Liver (tissue), 9 donors: ENCODE measurements around the gene MYLK2. TPM values are rescaled to one million over a fixed set of nuclear protein-coding genes. Genes with fewer than 3 reads are reported as not detected.

ENCODE experiments used
- DNase-seq: peaks from one replicate; pipeline ENCODE4 v3.0.0-alpha.2; 2017; ENCODE audit warnings: low spot score
- H3K27ac ChIP-seq, 2 donors: one replicate each; pipeline ENCODE4 v1.7.0; 2013; ENCODE audit warnings: inconsistent platforms in 2 of 2, low read length in 2 of 2, control low read depth in 1 of 2, low read depth in 1 of 2, mild to moderate bottlenecking in 1 of 2
- H3K27me3 ChIP-seq, 4 donors: one replicate each; pipeline versions ENCODE4 v1.6.1 to v1.7.0; 2013; ENCODE audit warnings: low read length in 3 of 4, inconsistent platforms in 1 of 4, mild to moderate bottlenecking in 1 of 4, moderate library complexity in 1 of 4; ENCODE audit not compliant: control insufficient read depth in 4 of 4, insufficient read depth in 4 of 4
- H3K36me3 ChIP-seq, 4 donors: one replicate each; pipeline versions ENCODE4 v1.6.1 to v1.7.0; 2013; ENCODE audit warnings: low read length in 3 of 4, mild to moderate bottlenecking in 3 of 4, low read depth in 1 of 4, moderate library complexity in 1 of 4; ENCODE audit not compliant: control insufficient read depth in 4 of 4, insufficient read depth in 3 of 4
- H3K4me1 ChIP-seq, 4 donors: one replicate each; pipeline versions ENCODE4 v1.6.1 to v1.7.0; 2013; ENCODE audit warnings: low read length in 3 of 4, mild to moderate bottlenecking in 3 of 4, moderate library complexity in 1 of 4; ENCODE audit not compliant: control insufficient read depth in 4 of 4, insufficient read depth in 4 of 4
- H3K4me3 ChIP-seq, 3 donors: one replicate each; pipeline versions ENCODE4 v1.6.1 to v1.7.0; 2013; ENCODE audit warnings: low read length in 3 of 3, control low read depth in 1 of 3, low read depth in 1 of 3, mild to moderate bottlenecking in 1 of 3
- H3K9ac ChIP-seq, 2 donors: one replicate each; pipeline ENCODE4 v1.7.0; 2013; ENCODE audit warnings: low read length in 2 of 2, mild to moderate bottlenecking in 2 of 2, moderate library complexity in 2 of 2, control low read depth in 1 of 2, low read depth in 1 of 2
- H3K9me3 ChIP-seq, 4 donors: one replicate each; pipeline versions ENCODE4 v1.6.1 to v1.7.0; 2013; ENCODE audit warnings: low read length in 3 of 4; ENCODE audit not compliant: control insufficient read depth in 4 of 4
- ATF3 ChIP-seq: IDR thresholded peaks from 2 replicates; pipeline ENCODE4 v1.6.1; 2016; ENCODE audit warnings: antibody characterized with exemption
- EGR1 ChIP-seq, 2 donors: IDR thresholded peaks; 2 replicates each; pipeline ENCODE4 v1.6.1; 2016 to 2018; ENCODE audit warnings: antibody characterized with exemption in 2 of 2, low read depth in 2 of 2
- FOXA1 ChIP-seq: IDR thresholded peaks from 2 replicates; pipeline ENCODE4 v1.6.1; 2016; ENCODE audit warnings: antibody characterized with exemption
- HNF4A ChIP-seq, 2 donors: conservative IDR thresholded peaks; 2 replicates each; pipeline ENCODE4 v1.6.1; 2016; ENCODE audit warnings: antibody characterized with exemption in 2 of 2, mild to moderate bottlenecking in 2 of 2
- HNF4G ChIP-seq: IDR thresholded peaks from 2 replicates; pipeline ENCODE4 v1.6.1; 2016; ENCODE audit warnings: antibody characterized with exemption
- JUND ChIP-seq, 2 donors: IDR thresholded peaks; 2 replicates each; pipeline ENCODE4 v1.6.1; 2016; ENCODE audit warnings: antibody characterized with exemption in 2 of 2
- NR2F2 ChIP-seq: IDR thresholded peaks from 2 replicates; pipeline ENCODE4 v1.6.1; 2016; ENCODE audit warnings: antibody characterized with exemption
- RAD21 ChIP-seq, 2 donors: IDR thresholded peaks; 2 replicates each; pipeline ENCODE4 v1.6.1; 2016; ENCODE audit warnings: antibody characterized with exemption in 2 of 2, mild to moderate bottlenecking in 2 of 2
- RXRA ChIP-seq, 2 donors: IDR thresholded peaks; 2 replicates each; pipeline ENCODE4 v1.6.1; 2017 to 2018; ENCODE audit warnings: antibody characterized with exemption in 2 of 2, mild to moderate bottlenecking in 1 of 2
- SP1 ChIP-seq: IDR thresholded peaks from 2 replicates; pipeline ENCODE4 v1.6.1; 2018; ENCODE audit warnings: antibody characterized with exemption, mild to moderate bottlenecking
- TAF1 ChIP-seq: conservative IDR thresholded peaks from 2 replicates; pipeline ENCODE4 v1.6.1; 2016; ENCODE audit warnings: antibody characterized with exemption, mild to moderate bottlenecking
- YY1 ChIP-seq: IDR thresholded peaks from 2 replicates; pipeline ENCODE4 v1.6.1; 2016; ENCODE audit warnings: antibody characterized with exemption, mild to moderate bottlenecking
- WGBS: extraction: QIAGEN DNeasy Blood & Tissue Kit; methylation state at CpG from one replicate; pipeline ENCODE4 v1.1.7; 2013; 5-methylcytosine and 5-hydroxymethylcytosine counted together
- polyA plus RNA-seq, 2 donors: library from polyadenylated mRNA; stranded (reverse) in 1 of 2; unstranded in 1 of 2; fragments of 200-250 nt in 1 of 2; fragments of >200 nt in 1 of 2; fragmentation: Nextera tagmentation in 1 of 2; extraction: Ambion mirVana in 1 of 2; gene quantifications; one replicate each; pipeline versions ENCODE4 v1.2.1 to v1.2.3, GENCODE V29; 2013 to 2015
- total RNA-seq, 2 donors: library from RNA; depleted of rRNA; stranded (reverse); fragments of >200 nt; gene quantifications; one replicate each; pipeline ENCODE4 v1.2.3, GENCODE V29; 2014
- TF ChIP-seq, protein P1 (sequence below): IDR thresholded peaks from 2 replicates; pipeline ENCODE4 v1.6.1; 2016; ENCODE audit warnings: antibody characterized with exemption
- TF ChIP-seq, protein P2 (sequence below): IDR thresholded peaks from 2 replicates; pipeline ENCODE4 v1.6.1; 2016; ENCODE audit warnings: antibody characterized with exemption
- TF ChIP-seq, protein P3 (sequence below): fragments of 150-350 bp; IDR thresholded peaks from 2 replicates; pipeline ENCODE4 v1.5.1; 2017; ENCODE audit warnings: improper control_type of control experiment, low read depth, low read length; ENCODE audit not compliant: missing input control
- donor health status: healthy.
- donor health status: healthy.
- donor health status: healthy.
- donor health status: healthy.
- donor health status: healthy.

MYLK2 gene
- total and polyA plus RNA-seq, 4 donors: 0.08 to 0.19 TPM; not detected in 2

DNA sequence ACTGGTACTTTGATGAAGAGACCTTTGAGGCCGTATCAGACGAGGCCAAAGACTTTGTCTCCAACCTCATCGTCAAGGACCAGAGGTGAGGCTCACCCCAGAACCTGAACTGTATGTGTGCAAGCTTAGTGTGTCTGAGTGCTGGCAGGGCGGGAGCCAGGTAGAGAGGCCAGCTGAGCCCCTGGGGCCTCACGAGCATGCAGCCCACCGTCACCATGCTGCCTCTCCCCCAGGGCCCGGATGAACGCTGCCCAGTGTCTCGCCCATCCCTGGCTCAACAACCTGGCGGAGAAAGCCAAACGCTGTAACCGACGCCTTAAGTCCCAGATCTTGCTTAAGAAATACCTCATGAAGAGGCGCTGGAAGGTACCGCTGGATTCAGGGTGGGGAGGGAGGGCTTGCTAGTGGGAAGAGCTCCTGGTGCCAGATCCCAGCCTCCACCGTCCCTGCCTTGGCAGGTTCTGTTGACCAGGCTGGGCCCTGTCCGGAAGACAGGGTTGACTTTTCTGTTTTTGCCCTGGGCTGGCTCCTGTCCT is 12.7 kb downstream of the MYLK2 start:
- no peak overlapping the region for H3K4me3 ChIP-seq
- no peaks in the 10 kb centered on the region for H3K36me3 ChIP-seq
- WGBS: 96% methylated on average over 17 of the region's 17 CpGs
- no peaks in the 10 kb centered on the region for H3K4me1 ChIP-seq
- H3K9me3 ChIP-seq: no peaks in the 10 kb centered on the region
- TF ChIP-seq HNF4G: no peak
- TF ChIP-seq, protein P1, sequence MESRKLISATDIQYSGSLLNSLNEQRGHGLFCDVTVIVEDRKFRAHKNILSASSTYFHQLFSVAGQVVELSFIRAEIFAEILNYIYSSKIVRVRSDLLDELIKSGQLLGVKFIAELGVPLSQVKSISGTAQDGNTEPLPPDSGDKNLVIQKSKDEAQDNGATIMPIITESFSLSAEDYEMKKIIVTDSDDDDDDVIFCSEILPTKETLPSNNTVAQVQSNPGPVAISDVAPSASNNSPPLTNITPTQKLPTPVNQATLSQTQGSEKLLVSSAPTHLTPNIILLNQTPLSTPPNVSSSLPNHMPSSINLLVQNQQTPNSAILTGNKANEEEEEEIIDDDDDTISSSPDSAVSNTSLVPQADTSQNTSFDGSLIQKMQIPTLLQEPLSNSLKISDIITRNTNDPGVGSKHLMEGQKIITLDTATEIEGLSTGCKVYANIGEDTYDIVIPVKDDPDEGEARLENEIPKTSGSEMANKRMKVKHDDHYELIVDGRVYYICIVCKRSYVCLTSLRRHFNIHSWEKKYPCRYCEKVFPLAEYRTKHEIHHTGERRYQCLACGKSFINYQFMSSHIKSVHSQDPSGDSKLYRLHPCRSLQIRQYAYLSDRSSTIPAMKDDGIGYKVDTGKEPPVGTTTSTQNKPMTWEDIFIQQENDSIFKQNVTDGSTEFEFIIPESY: no peak
- TF ChIP-seq YY1: no peak
- no peak for TF ChIP-seq JUND (IDR thresholded peaks at IDR 0.05)
- no peak for TF ChIP-seq FOXA1
- TF ChIP-seq SP1: no peak
- TF ChIP-seq, protein P2, sequence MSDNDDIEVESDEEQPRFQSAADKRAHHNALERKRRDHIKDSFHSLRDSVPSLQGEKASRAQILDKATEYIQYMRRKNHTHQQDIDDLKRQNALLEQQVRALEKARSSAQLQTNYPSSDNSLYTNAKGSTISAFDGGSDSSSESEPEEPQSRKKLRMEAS: no peak
- no peak for TF ChIP-seq HNF4A (conservative IDR thresholded peaks at IDR 0.05)
- TF ChIP-seq NR2F2: no peak
- no peak for TF ChIP-seq RXRA (IDR thresholded peaks at IDR 0.05)
- TF ChIP-seq TAF1: no peak
- no peak for TF ChIP-seq RAD21 (IDR thresholded peaks at IDR 0.05)
- no peak for TF ChIP-seq EGR1 (IDR thresholded peaks at IDR 0.05; ENCODE audit: low read depth in 2 of 2)
- TF ChIP-seq ATF3: no peak
- H3K27ac ChIP-seq: no peak overlapping the region
- no peak overlapping the region for H3K9ac ChIP-seq
- no peaks in the 10 kb centered on the region for H3K27me3 ChIP-seq
- DNase-seq: no peak

DNA sequence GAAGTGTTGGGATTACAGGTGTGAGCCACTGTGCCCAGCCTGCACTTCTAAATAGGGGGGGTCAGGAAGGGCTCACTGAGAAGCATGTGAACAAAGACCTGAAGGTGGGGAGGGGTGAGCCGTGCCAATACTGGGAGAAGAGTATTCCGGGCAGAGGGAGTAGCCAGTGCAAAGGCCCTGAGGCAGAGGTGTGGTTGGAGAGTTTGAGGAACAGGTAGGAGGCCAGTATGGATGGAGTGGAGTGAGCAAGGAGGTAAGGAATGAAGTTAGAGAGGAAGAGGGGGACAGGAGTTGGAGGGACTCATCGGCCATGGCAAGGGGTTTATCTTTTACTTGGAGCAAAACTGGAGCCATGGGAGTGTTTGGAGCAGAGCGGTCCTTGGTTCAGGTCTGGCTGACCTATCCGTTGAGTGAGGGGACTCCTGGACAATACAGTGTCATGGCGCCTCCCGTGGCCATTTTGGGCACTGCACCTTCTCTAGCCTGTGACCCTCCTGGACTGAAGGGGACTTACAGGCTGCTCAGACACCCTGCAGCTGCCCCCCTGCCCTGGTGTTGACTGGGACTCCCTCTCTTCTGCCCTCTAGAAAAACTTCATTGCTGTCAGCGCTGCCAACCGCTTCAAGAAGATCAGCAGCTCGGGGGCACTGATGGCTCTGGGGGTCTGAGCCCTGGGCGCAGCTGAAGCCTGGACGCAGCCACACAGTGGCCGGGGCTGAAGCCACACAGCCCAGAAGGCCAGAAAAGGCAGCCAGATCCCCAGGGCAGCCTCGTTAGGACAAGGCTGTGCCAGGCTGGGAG is 14.2 kb downstream of the MYLK2 start:
- H3K27me3 ChIP-seq: peaks cover 0 to 3% (median 0%) of the 10 kb centered on the region in 4 donors
- no peak overlapping the region for H3K27ac ChIP-seq
- H3K4me1 ChIP-seq: no peaks in the 10 kb centered on the region
- 63% methylated on average over 14 of the region's 14 CpGs for WGBS
- TF ChIP-seq RAD21 (IDR thresholded peaks at IDR 0.05): peak in 1 of 2 donors; percentile 61
- TF ChIP-seq HNF4G: no peak
- TF ChIP-seq RXRA (IDR thresholded peaks at IDR 0.05): no peak
- TF ChIP-seq, protein P3, sequence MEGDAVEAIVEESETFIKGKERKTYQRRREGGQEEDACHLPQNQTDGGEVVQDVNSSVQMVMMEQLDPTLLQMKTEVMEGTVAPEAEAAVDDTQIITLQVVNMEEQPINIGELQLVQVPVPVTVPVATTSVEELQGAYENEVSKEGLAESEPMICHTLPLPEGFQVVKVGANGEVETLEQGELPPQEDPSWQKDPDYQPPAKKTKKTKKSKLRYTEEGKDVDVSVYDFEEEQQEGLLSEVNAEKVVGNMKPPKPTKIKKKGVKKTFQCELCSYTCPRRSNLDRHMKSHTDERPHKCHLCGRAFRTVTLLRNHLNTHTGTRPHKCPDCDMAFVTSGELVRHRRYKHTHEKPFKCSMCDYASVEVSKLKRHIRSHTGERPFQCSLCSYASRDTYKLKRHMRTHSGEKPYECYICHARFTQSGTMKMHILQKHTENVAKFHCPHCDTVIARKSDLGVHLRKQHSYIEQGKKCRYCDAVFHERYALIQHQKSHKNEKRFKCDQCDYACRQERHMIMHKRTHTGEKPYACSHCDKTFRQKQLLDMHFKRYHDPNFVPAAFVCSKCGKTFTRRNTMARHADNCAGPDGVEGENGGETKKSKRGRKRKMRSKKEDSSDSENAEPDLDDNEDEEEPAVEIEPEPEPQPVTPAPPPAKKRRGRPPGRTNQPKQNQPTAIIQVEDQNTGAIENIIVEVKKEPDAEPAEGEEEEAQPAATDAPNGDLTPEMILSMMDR: peak; percentile 68
- no peak overlapping the region for H3K4me3 ChIP-seq
- no peaks in the 10 kb centered on the region for H3K36me3 ChIP-seq
- no peaks in the 10 kb centered on the region for H3K9me3 ChIP-seq
- DNase-seq: peak; percentile 78
- H3K9ac ChIP-seq: no peak overlapping the region
